Stimulated activated CD8-positive, alpha-beta memory T cell treated with anti-CD3 and anti-CD28 coated beads, Interleukin-7, amount 100 ng/mL, for 1 hour (primary cell): ENCODE data around the gene DHRS4L2.
"Not testable (repeated sequence)": the region's sequence is repeated elsewhere in the genome, so short reads cannot be mapped to it uniquely, and the experiment has no call there.

Source experiments
- DNase-seq, 2 donors: peaks; one replicate each; pipeline ENCODE4 v3.0.0-alpha.2; 2020; ENCODE audit warnings: low read depth in 2 of 2

The DHRS4L2 gene

DNA sequence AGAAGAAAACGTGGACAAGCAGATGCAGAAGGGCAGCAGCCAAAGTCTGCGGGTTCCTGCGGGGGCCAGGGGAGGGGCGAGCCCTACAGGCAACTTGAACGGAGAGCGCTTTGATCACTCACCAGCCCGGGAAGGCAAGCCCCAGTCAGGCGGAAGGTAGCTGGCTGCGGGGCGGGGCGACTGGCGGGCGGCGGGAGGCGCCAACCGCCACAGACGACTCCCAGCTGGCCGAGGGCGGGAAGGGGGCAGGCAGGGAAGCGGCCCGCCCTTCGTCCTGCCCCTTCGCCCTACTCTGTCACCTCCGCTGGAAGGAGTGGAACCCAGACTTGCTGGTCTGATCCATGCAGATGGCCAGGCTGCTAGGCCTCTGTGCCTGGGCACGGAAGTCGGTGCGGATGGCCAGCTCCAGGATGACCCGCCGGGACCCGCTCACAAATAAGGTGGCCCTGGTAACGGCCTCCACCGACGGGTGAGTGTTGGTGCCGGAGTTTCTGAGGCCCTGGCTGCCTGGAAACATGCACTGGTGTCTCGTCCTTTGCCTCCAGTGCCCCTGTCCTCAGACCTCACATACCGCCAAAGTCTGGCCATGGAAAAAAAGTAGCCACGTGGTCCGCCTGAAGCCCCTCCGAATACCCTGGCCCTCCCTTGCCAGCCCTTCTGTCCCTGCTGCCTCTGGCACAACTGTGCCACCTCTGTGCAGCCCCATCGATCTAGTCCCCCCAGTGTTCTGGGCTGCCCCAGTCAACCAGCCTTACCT lies at the start of gene DHRS4L2:
TSS of gene DHRS4L2 (plus strand) at position 323 of the 757 bp plus-strand sequence. CDS start at position 342, 19 bp downstream.
- peak; percentile 38 to 41 for DNase-seq

DNA sequence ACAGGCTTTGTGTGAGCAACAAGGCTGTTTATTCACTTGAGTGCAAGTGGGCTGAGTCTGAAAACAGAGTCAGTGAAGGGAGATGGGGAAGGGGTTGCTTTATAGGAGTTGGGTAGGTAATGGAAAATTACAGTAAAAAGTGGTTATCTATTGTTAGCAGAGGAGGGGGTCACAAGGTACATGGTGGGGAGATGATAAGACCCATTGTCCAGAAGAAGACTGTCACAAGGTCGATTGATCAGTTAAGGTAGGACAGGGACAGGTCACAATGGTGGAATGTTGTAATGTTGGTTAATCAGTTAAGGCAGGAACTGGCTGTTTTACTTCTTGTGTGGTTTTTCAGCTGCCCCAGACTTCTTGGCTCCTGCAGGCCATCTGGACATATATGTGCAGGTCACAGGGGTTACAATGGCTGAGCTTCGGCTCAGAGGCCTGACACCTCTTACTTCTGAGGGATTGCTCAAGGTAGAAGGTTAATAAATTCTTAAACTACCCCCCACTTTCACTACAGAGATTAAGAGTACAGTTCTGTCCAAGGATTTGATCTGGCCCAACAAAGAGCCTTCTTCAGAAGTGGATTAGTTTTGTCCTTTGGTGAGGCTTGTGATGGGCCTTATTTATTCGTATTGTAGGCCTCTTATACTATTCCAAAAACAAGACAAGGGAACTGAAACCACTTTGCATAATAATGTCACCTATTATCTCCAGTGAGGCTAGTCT lies 49.0 kb upstream of the DHRS4L2 start:
- no peak for DNase-seq

DNA sequence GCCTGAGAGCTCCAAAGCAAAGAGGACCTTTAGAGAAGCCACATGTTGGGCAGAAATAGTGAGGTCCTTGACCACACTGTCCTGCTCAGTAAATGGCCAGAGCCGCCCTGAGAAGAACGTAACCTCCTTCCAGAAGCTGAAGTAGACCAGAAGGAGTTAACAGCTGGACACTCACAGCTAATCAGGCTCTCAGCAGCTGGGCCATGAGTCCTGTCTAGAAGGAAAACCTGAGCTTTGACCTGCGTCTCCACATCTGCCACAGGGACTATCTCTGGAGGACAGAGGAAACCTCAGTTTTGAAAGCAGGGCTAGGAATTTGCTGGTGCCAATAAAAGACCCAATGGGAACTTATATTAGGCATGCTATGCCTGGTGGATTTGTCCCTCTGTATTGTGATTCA lies 47.5 kb upstream of the DHRS4L2 start:
- DNase-seq = no peak

DNA sequence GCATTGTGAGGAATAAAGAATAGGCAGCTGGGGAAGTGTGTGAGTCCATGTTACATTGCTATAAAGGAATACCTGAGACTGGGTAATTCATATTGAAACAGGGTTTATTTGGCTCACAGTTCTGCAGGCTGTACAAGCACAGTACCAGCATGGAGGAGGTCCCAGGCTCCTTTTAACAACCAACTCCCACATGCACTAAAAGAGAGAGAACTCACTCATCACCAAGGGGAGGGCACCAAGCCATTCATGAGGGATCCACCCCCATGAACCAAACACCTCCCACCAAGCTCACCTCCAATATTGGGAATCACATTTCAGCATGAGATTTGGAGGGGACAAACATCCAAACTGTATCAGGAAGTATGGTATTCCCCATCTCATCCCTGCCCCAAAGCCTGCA lies 47.1 kb upstream of the DHRS4L2 start:
- DNase-seq = no peak

DNA sequence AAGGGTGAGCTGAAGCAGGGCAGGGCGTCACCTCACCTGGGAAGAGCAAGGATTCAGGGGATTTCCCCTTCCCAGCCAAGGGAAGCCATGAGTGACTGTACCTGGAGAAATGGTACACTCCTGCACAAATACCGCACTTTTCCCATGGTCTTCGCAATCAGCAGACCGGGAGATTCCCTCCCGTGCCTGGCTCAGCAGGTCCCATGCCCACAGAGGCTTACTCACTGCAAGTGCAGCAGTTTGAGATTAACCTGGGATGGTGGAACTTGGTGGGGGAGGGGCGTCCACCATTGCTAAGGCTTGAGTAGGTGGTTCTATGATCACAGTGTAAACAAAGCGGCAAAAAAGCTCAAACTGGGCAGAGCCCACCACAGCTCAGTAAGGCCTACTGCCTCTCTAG lies 46.1 kb upstream of the DHRS4L2 start:
- no peak for DNase-seq

DNA sequence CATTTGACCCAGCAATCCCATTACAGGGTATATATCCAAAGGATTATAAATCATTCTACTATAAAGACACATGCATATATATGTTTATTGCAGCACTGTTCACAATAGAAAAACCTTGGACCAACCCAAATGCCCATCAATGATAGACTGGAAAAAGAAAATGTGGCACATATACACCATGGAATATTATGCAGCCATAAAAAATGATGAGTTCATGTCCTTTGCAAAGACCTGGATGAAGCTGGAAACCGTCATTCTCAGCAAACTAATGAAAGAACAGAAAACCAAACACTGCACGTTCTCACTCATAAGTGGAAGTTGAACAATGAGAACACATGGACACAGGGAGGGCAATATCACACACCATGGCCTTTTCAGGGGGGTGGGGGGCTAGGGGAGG lies 39.7 kb upstream of the DHRS4L2 start:
- not testable (repeated sequence) for DNase-seq

DNA sequence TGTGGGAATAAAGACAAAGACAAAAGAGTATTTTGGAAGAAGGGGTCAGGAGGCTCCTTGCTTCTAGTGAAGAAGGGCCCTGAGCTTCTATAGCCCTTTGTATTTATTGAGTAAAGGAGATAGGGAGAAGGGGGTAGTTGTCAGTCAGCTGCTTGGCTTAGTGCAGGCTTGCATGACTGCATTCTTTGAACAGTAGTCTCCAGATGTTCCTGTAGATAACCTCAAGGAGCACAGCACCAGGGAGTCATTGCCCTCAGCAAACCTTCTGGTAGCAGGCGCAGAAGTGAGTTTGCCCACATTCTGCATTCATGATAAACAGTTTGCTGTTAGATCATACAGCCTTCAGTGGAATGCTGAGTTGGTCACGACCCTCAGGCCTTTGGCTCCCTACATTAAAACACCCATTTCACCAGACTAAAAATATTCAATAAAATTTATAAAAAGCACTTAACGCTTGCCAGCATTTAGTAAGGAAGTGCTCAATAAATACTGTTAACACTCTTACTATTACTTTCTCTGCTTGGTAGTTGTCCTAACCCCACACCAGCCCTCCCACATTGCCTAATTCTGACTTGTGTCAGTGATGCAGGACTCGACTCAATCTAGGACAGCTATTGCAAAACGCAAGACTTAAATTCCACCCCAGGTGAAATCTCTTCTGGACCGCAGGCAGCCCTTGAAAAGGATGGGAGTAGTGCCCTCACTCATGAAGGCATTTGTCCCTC lies 38.2 kb upstream of the DHRS4L2 start:
- no peak for DNase-seq

DNA sequence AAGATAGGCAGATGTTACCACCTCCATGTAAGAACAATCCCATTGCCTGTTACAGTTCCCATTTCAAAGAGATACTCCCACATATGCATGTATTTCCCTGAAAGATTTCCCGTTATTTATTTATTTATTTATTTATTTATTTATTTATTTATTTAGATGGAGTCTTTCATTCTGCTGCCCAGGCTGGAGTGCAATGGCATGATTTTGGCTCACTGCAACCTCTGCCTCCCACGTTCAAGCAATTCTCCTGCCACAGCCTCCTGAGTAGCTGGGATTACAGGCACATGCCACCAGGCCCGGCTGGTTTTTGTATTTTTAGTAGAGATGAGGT lies 37.6 kb upstream of the DHRS4L2 start:
- DNase-seq = not testable (repeated sequence)

DNA sequence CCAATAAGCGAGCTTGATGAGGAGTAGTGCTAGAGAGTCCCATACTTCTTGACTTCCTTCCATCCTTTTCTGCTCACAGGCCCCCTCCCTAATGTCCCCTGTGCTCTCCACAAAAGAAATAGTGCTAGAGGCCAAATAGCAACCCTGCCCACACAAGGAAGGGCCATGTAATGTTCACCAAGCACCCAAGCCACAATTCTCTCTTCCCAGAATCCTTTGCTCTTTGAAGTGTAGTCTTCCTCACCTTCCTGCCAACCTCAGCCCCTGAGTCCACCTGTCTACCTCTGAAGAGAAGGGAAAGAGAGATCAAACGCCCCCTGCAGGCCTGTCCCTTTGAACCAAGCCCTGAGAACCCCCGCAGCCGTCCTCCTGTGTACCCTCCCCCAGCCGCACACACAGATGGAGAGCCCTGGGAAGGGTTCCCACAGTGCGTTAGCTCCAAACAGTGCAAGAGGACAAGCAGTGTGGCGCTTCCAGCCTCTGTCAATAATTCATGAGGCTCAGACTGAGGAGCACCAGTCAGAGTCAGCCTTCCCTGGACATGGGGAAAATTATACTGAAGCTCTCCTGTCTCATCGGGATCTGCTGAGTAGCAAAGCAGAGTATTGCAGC lies 37.0 kb upstream of the DHRS4L2 start:
- no peak for DNase-seq

DNA sequence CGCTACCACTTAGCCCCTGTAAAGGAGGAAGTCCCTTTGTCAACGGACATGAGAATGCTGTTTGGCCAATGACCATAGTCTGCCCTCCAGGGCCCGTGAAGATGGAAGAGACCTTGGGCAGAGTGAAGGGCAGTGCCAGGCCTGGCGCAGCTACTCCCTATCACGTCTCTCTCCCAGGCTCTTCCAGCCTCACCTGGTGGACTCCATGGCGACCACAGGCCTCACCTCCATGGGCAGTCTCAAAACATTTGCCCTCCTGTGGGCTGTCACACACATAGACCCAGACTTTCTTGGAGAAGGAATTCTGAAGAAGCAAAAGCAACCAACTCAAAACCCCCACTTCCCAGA lies 35.6 kb upstream of the DHRS4L2 start:
- not testable (repeated sequence) for DNase-seq

DNA sequence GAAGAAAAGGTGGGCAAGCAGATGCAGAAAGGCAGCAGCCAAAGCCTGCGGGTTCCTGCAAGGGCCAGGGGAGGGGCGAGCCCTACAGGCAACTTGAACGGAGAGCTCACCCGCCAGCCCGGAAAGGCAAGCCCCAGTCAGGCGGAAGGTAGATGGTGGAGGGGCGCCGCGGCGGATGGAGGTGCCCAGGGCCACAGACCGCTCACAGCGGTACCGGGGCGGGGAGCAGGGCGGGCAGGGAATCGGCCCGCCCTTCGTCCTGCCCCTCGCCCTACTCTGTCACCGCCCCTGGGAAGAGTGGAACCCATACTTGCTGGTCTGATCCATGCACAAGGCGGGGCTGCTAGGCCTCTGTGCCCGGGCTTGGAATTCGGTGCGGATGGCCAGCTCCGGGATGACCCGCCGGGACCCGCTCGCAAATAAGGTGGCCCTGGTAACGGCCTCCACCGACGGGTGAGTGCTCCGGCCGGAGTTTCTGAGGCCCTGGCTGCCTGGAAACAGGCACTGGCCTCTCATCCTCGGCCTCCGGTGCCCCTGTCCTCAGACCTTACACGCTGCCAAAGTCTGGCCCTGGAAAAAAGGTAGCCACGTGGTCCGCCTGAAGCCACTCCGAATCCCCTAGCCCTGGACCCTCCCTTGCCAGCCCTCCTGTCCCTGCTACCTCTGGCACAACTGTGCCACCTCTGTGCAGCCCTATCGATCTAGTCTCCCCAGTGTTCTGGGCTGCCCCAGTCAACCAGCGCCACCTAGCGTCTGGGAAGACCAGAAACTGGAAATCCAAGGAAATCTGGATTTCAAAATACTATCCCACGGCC lies 35.1 kb upstream of the DHRS4L2 start, which contains the start of gene DHRS4:
TSS of gene DHRS4 (plus strand) at position 307 of the 815 bp plus-strand sequence. CDS start at position 326, 19 bp downstream.
- DNase-seq = peak; percentile 39 to 63

DNA sequence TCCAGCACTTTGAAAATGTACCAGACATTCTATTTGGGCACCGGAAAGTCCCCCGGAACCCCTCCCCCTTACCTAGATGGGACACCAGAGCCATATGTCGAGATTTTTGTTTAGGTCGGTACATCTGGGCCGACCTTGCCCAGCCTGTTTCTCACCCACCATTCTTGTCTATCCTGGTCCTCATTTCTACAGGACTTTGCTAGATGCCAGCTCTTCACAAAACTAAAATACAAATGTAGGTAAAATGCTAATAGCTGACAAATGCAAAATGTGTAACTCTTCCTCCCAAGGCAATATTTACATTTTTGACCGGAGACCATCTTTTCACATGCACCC lies 34.5 kb upstream of the DHRS4L2 start:
- not testable (repeated sequence) for DNase-seq

DNA sequence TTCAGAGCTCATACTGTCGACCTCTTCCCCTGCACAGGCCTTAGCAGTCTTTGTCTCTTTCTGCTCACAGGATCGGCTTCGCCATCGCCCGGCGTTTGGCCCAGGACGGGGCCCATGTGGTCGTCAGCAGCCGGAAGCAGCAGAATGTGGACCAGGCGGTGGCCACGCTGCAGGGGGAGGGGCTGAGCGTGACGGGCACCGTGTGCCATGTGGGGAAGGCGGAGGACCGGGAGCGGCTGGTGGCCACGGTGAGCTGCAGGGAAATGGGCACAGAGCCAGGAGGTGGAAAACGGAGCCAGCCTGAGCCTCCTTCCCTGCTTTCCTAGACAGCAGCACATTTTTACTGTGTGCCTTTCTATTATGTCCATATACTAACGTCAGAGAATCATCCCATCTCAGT lies 33.8 kb upstream of the DHRS4L2 start:
- not testable (repeated sequence) for DNase-seq

DNA sequence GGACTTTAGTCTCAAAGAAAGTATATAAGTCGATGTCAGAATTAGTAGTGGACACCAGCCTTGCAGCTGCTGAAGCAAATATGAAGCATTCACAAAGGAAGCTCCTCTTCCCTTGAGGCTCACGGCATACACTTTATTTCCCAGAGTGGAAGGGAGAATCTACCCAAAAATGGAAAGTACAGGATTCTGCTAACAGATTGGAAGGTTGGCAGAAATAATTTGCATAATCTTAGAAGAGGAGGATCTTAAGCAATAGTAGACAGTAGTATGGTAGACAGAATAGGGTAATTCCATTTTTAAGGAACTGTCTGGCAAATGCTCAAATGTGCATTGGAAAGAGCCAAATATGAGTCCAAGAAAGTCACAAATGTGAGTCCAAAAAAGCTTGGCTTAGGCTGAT lies 32.9 kb upstream of the DHRS4L2 start:
- not testable (repeated sequence) for DNase-seq

DNA sequence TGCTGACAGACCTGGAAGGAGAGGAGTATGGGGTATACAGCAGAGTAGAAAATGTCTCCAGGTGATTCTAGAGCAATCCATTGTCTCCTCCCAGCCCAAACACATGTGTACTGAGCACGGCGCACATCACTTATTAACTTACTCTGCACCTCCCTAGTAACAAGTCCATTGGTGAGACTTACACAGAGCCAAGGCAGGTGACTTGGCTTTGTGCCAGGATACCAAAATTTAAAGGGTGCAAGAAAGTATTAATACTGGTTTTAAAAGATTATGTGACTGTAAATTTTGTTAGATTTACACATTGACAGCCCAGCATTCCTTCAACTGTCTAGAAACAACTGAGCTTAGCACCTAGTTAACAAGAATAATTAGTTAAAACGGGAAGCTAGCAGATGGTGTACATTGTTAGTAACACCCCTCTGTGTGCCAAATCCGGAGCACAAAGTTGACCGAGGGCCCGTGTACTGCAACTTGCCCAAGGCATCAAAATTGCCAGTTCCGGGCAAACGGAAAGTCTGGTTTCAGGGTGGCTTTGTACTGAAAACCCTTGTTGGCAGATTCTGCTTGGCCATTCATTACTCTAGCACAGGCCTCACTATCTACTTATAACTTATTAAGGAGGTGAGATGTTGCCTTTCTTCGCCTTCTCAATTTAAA lies 30.7 kb upstream of the DHRS4L2 start:
- DNase-seq = not testable (repeated sequence)

DNA sequence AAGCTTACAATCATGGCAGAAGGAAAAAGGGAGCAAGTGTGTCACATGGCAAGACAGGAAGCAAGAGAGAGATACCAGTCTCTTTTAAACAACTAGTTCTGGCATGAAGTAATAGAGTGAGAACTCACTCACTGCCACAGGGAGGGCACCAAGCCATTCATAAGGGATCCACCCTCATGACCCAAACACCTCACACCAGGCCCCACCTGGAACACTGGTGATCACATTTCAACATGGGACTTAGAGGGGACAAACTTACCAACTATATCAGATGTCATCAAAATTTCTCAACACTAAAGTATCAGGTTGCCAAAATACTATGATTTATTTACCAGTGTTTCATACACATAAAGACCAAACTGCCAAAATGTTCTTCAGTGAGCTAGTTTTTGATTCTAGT lies 27.8 kb upstream of the DHRS4L2 start:
- not testable (repeated sequence) for DNase-seq

DNA sequence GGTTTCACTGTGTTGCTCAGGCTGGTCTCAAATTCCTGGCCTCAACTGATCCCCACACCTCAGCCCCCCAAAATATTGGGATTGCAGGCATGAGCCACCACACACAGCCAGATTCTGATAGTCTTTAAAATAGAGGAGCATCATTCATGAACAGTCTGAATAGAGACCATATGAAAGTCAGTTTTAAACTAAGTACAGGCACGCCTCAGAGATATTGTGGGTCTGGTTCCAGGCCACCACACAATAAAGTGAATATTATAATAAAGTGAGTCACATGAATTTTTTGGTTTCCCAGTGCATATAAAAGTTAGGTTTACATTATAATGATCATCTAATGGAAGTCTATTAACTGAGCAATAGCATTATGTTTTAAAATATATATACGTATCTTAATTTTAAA lies 27.0 kb upstream of the DHRS4L2 start:
- not testable (repeated sequence) for DNase-seq

DNA sequence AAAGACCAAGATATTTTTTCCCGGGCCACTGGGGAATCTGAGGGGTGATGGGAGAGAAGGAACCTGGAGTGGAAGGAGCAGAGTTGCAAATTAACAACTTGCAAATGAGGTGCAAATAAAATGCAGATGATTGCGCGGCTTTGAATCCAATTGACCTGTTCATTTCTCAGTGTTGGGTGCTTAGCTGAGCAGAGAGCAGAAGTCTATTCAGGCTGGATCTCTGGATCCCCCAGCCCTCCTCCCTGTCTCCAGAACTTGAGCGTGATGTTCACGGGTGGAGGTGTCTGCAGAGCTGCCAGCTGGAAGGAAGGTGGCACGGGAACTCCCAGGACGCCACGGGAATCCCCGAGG lies 19.6 kb upstream of the DHRS4L2 start:
- DNase-seq = not testable (repeated sequence)

DNA sequence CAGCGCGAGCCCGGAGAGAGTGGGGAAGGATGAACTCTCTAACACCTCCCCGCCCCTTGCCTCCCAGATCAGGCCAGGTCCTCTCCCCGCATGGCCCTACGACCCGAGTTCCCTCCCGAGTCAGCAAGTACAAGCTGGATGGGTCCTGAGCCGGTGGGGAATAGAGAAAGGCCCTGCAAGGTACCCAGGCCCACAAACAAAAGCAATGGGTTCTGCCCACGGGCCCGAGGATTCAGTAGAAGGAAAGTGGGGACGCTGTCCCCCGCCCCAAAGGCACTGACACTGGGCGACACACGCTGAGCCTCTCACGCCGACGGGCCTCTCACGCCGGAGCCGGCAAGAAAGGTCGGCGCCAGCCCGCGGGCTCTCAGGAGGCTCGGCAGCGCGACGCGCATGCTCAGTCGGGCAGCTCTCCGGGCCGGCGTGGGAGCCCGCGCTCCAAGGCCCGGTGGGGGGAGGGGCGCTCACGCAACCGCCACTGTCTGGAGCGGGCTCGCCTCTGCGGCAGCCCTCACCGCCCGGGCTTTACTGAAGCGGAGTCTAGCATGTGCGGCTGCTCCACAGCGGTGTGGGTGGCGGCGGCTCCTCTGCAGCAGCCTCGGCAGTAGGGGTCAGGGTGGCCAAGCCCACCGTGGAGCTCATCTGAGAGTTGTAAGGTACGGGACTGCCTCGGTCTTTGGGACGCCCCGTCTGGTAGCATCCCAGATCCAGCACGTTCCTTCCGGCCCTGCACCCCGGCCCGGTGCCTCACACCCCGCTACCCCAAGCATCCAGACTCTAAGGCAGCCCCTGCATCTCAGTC lies 19.0 kb upstream of the DHRS4L2 start:
- DNase-seq = not testable (repeated sequence)

DNA sequence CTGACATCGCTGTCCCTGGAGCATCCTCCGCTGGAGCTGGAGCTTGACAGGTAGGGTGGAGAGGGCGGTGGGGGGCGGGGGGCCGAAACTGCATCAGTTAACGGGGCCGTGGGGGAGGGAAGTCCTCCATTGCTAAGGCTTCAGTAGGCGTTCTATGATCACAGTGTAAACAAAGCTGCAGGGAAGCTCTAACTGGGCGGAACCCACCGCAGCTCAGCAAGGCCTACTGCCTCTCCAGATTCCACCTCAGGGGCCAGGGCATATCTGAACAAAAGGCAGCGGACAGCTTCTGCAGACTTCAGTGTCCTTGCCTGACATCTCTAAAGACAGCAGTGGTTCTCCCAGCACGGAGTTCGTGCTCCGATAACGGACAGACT lies 18.5 kb upstream of the DHRS4L2 start:
- DNase-seq = not testable (repeated sequence)
